ENCODE data around the gene HOOK1. TPM values are rescaled to one million over a fixed set of nuclear protein-coding genes. Genes with fewer than 3 reads are reported as not detected.

The HOOK1 gene
- total RNA-seq, 2 donors from 2014 or later: 19.9 to 23.7 TPM

GRCh38 chr1:59828160-59828559, 13.4 kb downstream of the HOOK1 start:
- H3K9ac ChIP-seq (ENCODE audit: extremely low read depth, low read length, poor library complexity, severe bottlenecking): no peak overlapping the region
- peaks cover 6% of the 10 kb centered on the region for H3K36me3 Mint-ChIP-seq (ENCODE audit: low read depth)
- H3K4me1 ChIP-seq (ENCODE audit: control insufficient read depth, insufficient read depth, low read length): no peaks in the 10 kb centered on the region
- H3K9me3 ChIP-seq (ENCODE audit: control insufficient read depth, low read length): no peaks in the 10 kb centered on the region
- no peaks in the 10 kb centered on the region for H3K9me3 Mint-ChIP-seq
- no peaks in the 10 kb centered on the region for H3K27me3 ChIP-seq (ENCODE audit: control insufficient read depth, insufficient read depth, low read length, poor library complexity, severe bottlenecking)
- DNase-seq: no peak
- no peak overlapping the region for H3K27ac ChIP-seq (ENCODE audit: low read depth, low read length)
- WGBS, 2 experiments (ENCODE audit: insufficient coverage in 1 of 2, insufficient read length in 1 of 2): 100% methylated on average over 1 of the region's 1 CpG
- no peak overlapping the region for H3K27ac Mint-ChIP-seq
- H3K27me3 Mint-ChIP-seq (ENCODE audit: insufficient read depth): no peaks in the 10 kb centered on the region
- peaks cover 5% of the 10 kb centered on the region for H3K4me1 Mint-ChIP-seq
- H3K36me3 ChIP-seq (ENCODE audit: control insufficient read depth, insufficient read depth, low read length): no peaks in the 10 kb centered on the region
- no peak overlapping the region for H3K4me3 ChIP-seq (ENCODE audit: low read length)
- no peak for TF ChIP-seq CTCF (conservative IDR thresholded peaks at IDR 0.05)
- H3K4me3 Mint-ChIP-seq: no peak overlapping the region

- H3K27ac ChIP-seq (ENCODE audit: low read depth, low read length): no peak overlapping the region
Measured at GRCh38 chr1:59831529-59831928, 16.8 kb downstream of the HOOK1 start.

GRCh38 chr1:59833022-59833421, 18.3 kb downstream of the HOOK1 start:
- Histone ChIP-seq H3K27me3 (ENCODE audit: control insufficient read depth, insufficient read depth, low read length, poor library complexity, severe bottlenecking) (no peaks in the 10 kb centered on the region), H3K27ac (ENCODE audit: low read depth, low read length) (no peak overlapping the region), H3K9ac (ENCODE audit: extremely low read depth, low read length, poor library complexity, severe bottlenecking) (no peak overlapping the region), H3K4me3 (ENCODE audit: low read length) (no peak overlapping the region), H3K4me1 (ENCODE audit: control insufficient read depth, insufficient read depth, low read length) (no peaks in the 10 kb centered on the region), H3K36me3 (ENCODE audit: control insufficient read depth, insufficient read depth, low read length) (no peaks in the 10 kb centered on the region), H3K9me3 (ENCODE audit: control insufficient read depth, low read length) (no peaks in the 10 kb centered on the region)
- no peak overlapping the region for H3K4me3 Mint-ChIP-seq
- no peak for DNase-seq
- no peaks in the 10 kb centered on the region for H3K27me3 Mint-ChIP-seq (ENCODE audit: insufficient read depth)
- H3K9me3 Mint-ChIP-seq: no peaks in the 10 kb centered on the region
- WGBS, 2 experiments (ENCODE audit: insufficient coverage in 1 of 2, insufficient read length in 1 of 2): 97 to 100% methylated on average over 1 to 2 of the region's 2 CpGs
- no peak for TF ChIP-seq CTCF (conservative IDR thresholded peaks at IDR 0.05)
- no peaks in the 10 kb centered on the region for H3K4me1 Mint-ChIP-seq
- H3K27ac Mint-ChIP-seq: no peak overlapping the region
- H3K36me3 Mint-ChIP-seq (ENCODE audit: low read depth): peaks cover 8% of the 10 kb centered on the region

More at GRCh38 chr1:59831529-59831928, 16.8 kb downstream of the HOOK1 start:
- Histone ChIP-seq H3K4me3 (ENCODE audit: low read length) (no peak overlapping the region), H3K27me3 (ENCODE audit: control insufficient read depth, insufficient read depth, low read length, poor library complexity, severe bottlenecking) (no peaks in the 10 kb centered on the region), H3K4me1 (ENCODE audit: control insufficient read depth, insufficient read depth, low read length) (no peaks in the 10 kb centered on the region), H3K9ac (ENCODE audit: extremely low read depth, low read length, poor library complexity, severe bottlenecking) (no peak overlapping the region), H3K36me3 (ENCODE audit: control insufficient read depth, insufficient read depth, low read length) (no peaks in the 10 kb centered on the region), H3K9me3 (ENCODE audit: control insufficient read depth, low read length) (no peaks in the 10 kb centered on the region)
- no peak for DNase-seq
- TF ChIP-seq CTCF (conservative IDR thresholded peaks at IDR 0.05): no peak
- Mint-ChIP-seq H3K4me1 (no peaks in the 10 kb centered on the region), H3K36me3 (ENCODE audit: low read depth) (no peaks in the 10 kb centered on the region), H3K27ac (no peak overlapping the region), H3K27me3 (ENCODE audit: insufficient read depth) (no peaks in the 10 kb centered on the region), H3K9me3 (no peaks in the 10 kb centered on the region), H3K4me3 (no peak overlapping the region)
- WGBS, 2 experiments (ENCODE audit: insufficient coverage in 1 of 2, insufficient read length in 1 of 2): 83 to 93% methylated on average over 2 of the region's 2 CpGs
